Measurements from ENCODE around the gene LASP1NB.

- TF ChIP-seq, protein P1, sequence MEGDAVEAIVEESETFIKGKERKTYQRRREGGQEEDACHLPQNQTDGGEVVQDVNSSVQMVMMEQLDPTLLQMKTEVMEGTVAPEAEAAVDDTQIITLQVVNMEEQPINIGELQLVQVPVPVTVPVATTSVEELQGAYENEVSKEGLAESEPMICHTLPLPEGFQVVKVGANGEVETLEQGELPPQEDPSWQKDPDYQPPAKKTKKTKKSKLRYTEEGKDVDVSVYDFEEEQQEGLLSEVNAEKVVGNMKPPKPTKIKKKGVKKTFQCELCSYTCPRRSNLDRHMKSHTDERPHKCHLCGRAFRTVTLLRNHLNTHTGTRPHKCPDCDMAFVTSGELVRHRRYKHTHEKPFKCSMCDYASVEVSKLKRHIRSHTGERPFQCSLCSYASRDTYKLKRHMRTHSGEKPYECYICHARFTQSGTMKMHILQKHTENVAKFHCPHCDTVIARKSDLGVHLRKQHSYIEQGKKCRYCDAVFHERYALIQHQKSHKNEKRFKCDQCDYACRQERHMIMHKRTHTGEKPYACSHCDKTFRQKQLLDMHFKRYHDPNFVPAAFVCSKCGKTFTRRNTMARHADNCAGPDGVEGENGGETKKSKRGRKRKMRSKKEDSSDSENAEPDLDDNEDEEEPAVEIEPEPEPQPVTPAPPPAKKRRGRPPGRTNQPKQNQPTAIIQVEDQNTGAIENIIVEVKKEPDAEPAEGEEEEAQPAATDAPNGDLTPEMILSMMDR (IDR thresholded peaks at IDR 0.05) = no peak
- TF ChIP-seq POLR2A (IDR thresholded peaks at IDR 0.05) = no peak
These were observed 33.3 kb downstream of the LASP1NB start for GRCh38 chr17:38958756-38959155.

Measured in right lobe of liver (tissue), 4 donors.